ENCODE measurements around the gene SRD5A1.

The SRD5A1 gene

DNA sequence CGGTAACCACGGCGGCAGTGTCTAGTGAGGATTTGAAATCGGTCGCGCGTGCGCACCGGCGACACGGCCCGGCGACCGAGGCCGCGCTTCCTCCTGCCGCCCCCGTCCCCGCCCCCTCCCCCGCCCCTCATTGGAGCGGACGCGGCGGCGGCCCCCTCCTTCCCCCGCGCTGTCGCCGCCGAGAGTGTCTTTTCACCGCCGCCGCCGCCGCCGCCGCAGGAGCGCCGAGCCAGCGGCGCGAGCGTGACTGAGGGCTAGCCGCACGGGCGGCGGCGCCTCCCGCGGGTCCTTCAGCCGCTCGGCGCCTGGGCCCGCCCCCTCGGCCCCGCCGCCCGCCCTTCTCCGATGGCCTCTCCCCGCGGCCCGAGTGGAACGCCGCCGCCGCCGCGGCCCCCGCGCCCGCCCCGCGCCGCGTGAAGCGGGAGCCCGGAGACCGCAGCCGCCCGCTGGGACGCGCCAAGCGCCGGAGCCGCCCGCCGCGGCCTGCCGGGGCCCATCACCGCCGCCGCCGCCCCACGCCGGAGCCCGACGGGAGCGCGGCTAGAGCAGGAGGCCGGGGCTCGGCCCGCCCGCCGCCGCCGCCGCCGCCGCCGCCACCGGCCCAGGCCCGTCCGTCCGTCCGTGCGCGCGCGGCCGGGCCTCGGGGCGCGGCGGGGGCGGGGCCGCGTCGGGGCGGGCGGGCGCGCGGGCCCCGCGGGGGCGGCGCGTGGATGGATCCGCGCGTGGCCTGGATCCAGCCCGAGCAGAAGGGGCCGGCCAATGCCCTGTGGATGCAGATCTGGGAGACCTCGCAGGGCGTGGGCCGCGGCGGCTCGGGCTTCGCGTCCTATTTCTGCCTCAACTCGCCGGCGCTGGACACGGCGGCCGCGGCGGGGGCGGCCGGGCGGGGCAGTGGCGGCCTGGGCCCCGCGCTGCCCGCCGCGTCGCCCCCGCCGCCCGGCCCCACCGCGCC is 80.3 kb downstream of the SRD5A1 start, which contains the start of gene TENT4A:
Gene TENT4A, plus strand, starts transcription at position 159 of the 952 bp plus-strand sequence. Its CDS starts 552 bp downstream, at position 711.
- peak; percentile 8 for DNase-seq (ENCODE audit: low spot score)

GRCh38 chr5:6714226-6715041 is 81.2 kb downstream of the SRD5A1 start:
- DNase-seq (ENCODE audit: low spot score), result no peak

- DNase-seq (ENCODE audit: low spot score), result no peak
Observed at GRCh38 chr5:6715271-6715670, 82.0 kb downstream of the SRD5A1 start.

DNA sequence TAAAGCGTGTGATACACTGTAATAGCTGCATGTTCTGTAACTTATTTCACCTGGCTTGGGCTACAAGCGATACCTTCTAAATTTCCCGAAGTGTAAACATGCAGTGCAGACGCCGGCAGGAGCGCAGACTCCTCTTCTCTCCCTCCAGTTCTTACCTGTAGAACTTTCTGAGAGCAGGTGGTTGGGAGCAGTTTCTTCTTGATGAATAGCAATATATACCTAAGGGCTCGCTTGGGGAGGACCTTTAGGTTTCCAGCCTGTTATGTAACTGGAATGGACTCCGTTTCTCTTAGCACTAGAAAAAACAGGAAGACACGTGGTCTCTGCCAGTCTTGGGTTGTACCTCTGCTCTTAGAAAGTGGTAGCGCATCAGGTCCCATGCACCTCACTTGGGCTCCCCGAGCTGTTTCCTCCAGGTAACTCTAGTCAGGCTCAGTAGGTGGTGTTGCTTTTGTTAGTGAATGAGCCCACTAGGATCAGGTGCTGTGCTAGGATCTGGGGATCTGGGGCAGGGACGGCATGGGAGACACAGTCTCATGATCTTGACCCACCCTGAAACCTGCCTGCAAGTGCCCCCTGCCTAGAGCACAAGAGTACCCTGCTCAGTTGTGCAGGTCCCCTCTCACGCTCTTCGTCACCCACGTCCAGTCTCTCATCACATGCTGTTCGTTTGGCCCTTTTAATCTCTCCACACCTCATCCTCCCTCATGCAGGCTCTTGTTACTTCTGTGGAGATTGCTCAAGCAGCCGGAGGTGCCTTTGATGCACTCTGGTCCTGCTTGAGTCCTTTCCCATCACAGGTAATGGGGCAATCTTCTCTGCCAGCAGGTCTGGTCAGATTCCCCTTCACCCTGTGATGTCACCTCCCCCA is 82.8 kb downstream of the SRD5A1 start:
- peak; percentile 51 for DNase-seq (ENCODE audit: low spot score)

DNA sequence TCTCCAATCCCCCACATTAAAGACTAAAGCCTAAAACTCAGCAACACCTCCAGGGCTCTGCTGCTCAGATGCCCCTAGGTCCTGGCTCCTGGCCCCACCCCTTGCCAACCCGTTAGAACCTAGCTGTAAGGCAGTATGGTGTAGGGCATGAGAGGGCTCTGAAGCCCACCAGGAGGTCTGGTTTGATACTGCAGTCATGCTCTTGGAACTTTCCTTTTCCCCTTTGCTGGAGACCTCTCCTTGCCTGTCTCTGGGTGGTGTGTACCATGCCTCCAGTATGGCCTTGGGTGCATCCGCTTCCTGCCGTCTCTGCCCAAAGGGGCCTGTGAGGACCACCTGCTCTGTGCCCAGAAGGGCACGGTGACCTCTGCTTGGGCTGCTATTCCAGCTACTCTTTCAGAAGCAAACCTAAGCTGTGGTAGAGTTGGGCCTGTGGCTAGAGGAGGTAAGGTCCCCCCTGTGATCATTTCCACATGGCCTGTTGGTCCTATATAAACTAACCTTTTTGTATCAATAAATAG is 83.4 kb downstream of the SRD5A1 start:
- DNase-seq (ENCODE audit: low spot score), result no peak

GRCh38 chr5:6717247-6717646 is 84.0 kb downstream of the SRD5A1 start:
- no peak for DNase-seq (ENCODE audit: low spot score)

DNA sequence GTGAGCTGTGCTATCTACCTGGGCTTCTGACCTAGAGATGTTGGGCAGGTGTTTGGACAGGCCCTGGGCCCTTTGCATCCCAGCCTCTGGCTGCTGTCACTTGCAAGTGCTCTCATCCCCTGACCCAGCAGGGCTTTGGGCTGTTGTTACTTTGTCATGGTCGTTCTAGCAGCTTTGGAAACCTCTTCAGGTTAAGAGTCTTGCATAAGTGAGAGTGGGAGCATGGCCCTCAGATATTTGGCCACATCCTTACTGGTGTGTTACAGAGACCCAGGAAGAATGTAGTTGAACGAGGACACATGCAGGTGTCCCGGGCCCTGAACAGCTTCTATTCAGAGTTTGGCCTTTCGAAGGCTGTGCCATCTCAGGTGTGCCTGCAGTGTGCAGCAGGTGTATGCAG is 84.4 kb downstream of the SRD5A1 start:
- no peak for DNase-seq (ENCODE audit: low spot score)

- DNase-seq (ENCODE audit: low spot score), result no peak
Observed at GRCh38 chr5:6718161-6718681, 85.0 kb downstream of the SRD5A1 start.

GRCh38 chr5:6718718-6719117 is 85.5 kb downstream of the SRD5A1 start:
- DNase-seq (ENCODE audit: low spot score), result no peak

GRCh38 chr5:6719417-6719816 is 86.2 kb downstream of the SRD5A1 start:
- no peak for DNase-seq (ENCODE audit: low spot score)

- DNase-seq (ENCODE audit: low spot score), result no peak
Observed at GRCh38 chr5:6719896-6720560, 86.8 kb downstream of the SRD5A1 start.

- no peak for DNase-seq (ENCODE audit: low spot score)
Observed at GRCh38 chr5:6720561-6720921, 87.3 kb downstream of the SRD5A1 start.

DNA sequence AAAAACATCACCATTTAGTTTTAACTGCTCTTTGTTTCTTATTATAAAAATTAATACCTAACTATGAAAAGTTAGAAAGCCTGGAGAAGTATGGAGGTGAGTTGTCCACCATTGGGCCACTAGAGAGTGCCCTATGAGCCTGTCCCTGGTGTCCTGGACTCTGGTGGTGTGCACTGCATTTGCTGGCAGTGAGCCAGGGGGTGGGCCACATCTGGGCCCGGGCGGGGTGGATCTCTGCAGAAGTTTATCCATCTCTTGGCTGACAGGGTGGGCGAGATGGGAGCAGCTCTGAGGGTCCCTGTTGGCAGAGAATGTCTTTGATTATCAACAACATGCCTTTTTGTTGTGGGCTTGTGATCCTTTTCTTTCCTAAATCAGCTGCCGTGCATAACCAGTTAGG is 88.2 kb downstream of the SRD5A1 start:
- DNase-seq (ENCODE audit: low spot score), result no peak

GRCh38 chr5:6722015-6722414 is 88.8 kb downstream of the SRD5A1 start:
- no peak for DNase-seq (ENCODE audit: low spot score)

GRCh38 chr5:6723122-6723815 is 90.0 kb downstream of the SRD5A1 start:
- no peak for DNase-seq (ENCODE audit: low spot score)

DNA sequence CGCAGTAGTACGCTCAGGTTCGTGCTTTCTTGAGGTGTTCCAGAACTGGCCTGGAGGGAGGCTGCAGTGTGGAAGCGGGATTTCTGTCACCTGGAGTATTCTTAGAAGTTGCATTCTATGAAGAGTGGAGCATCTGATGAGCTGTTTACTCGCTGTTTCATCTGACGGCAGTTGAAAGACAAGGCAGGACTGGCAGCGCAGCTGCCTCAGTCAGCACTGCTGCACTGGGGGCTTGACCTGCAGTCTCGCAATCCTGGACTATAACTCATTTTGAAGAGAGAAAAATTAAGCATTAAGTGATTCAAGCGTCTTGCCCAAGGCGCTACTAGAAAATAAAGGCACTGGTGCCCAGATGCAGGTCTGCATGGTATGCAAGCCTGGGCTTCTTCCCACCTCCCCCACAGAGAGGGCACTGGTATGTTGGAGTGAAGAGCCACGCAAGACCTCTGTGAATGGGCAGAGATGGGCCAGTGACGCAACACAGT is 90.6 kb downstream of the SRD5A1 start:
- no peak for DNase-seq (ENCODE audit: low spot score)

Measured in CD4-positive, alpha-beta T cell treated with Interleukin-15 for 4 hours (primary cell).